A549 (cell line): Measurements from ENCODE around the gene FHIT. TPM values are rescaled to one million over a fixed set of nuclear protein-coding genes. Genes with fewer than 3 reads are reported as not detected.

Experiments used
- ATAC-seq, 2 experiments: fragments of 200-7000 bp in 1 of 2; fragments of >200 bp in 1 of 2; cut with Nextera tagmentation in 1 of 2; cut with Tn5 transposase in 1 of 2; 3 replicates each; pipeline versions ENCODE4 v1.8.0 to v1.9.1; 2018 to 2020; ENCODE audit warnings: mild to moderate bottlenecking in 1 of 2, moderate library complexity in 1 of 2
- CTCF ChIA-PET: fragments of 300-600 bp; sonication (Branson Sonifier 250); formaldehyde crosslinking; extraction: SDS; loops from one replicate; lab custom pipeline; 2021; ENCODE audit warnings: antibody characterized with exemption, inconsistent platforms; lab: Yijun Ruan, JAX
- POLR2A ChIA-PET: fragments of 350-600 bp; formaldehyde crosslinking; extraction: SDS; loops from one replicate; lab custom pipeline; 2021; ENCODE audit warnings: antibody characterized with exemption, inconsistent platforms; lab: Yijun Ruan, JAX
- DNase-seq, 2 experiments: peaks; one replicate each; pipeline versions ENCODE4 v3.0.0 to v3.0.0-alpha.2; 2011 to 2016; ENCODE audit warnings: low read depth in 1 of 2, low spot score in 1 of 2
- FAIRE-seq: peaks from 2 replicates; lab custom pipeline; 2011; peaks lifted over from hg19 to GRCh38; lab: Jason Lieb, UNC
- H3K27ac ChIP-seq, 2 experiments: fragments of >200 bp; sonication (Bioruptor Twin); formaldehyde crosslinking; 3 replicates each; pipeline ENCODE4 v1.5.1; 2016 to 2017
- H3K4me1 ChIP-seq: fragments of >200 bp; sonication (Bioruptor Twin); formaldehyde crosslinking; 3 replicates; pipeline ENCODE4 v1.6.1; 2016
- H3K4me2 ChIP-seq: fragments of >200 bp; sonication (Bioruptor Twin); formaldehyde crosslinking; 3 replicates; pipeline ENCODE4 v1.6.1; 2016
- H3K4me3 ChIP-seq: fragments of >200 bp; sonication (Bioruptor Twin); formaldehyde crosslinking; 3 replicates; pipeline ENCODE4 v1.5.1; 2016
- H3K9me3 ChIP-seq: fragments of >200 bp; sonication (Bioruptor Twin); formaldehyde crosslinking; 3 replicates; pipeline ENCODE4 v1.6.1; 2016
- BHLHE40 ChIP-seq: IDR thresholded peaks from 2 replicates; pipeline ENCODE4 v1.6.1; 2012; ENCODE audit warnings: low read depth, low read length, inconsistent platforms
- CBX2 ChIP-seq: fragments of 200-600 bp; sonication (generic); IDR thresholded peaks from 2 replicates; pipeline ENCODE4 v1.6.1; 2016; ENCODE audit warnings: low read depth, mild to moderate bottlenecking, borderline replicate concordance
- CBX8 ChIP-seq: fragments of 200-600 bp; sonication (generic); IDR thresholded peaks from 2 replicates; pipeline ENCODE4 v1.6.1; 2016
- CEBPB ChIP-seq, 2 experiments: fragments of >200 bp in 1 of 2; sonication (Bioruptor Twin) in 1 of 2; formaldehyde crosslinking in 1 of 2; IDR thresholded peaks; 2 replicates each; pipeline ENCODE4 v1.6.1; 2012 to 2016
- EHF ChIP-seq: fragments of 250-450 bp; sonication (Bioruptor Pico); IDR thresholded peaks from 2 replicates; pipeline ENCODE4 v1.5.0; 2020; ENCODE audit warnings: mild to moderate bottlenecking
- EP300 ChIP-seq, 2 experiments: fragments of >200 bp; sonication (Bioruptor Twin); formaldehyde crosslinking; IDR thresholded peaks; 2 replicates in 1 of 2; 3 replicates in 1 of 2; pipeline ENCODE4 v1.6.1; 2016 to 2017
- FOSL2 ChIP-seq, 2 experiments: fragments of 450-650 bp in 1 of 2; fragments of >200 bp in 1 of 2; sonication (Bioruptor Twin) in 1 of 2; formaldehyde crosslinking; IDR thresholded peaks; 2 replicates each; pipeline versions ENCODE4 v1.5.0 to v1.6.1; 2016 to 2020; ENCODE audit warnings: mild to moderate bottlenecking in 1 of 2, moderate library complexity in 1 of 2
- GATA3 ChIP-seq: IDR thresholded peaks from 2 replicates; pipeline ENCODE4 v1.6.1; 2012; ENCODE audit warnings: borderline replicate concordance
- HEYL ChIP-seq: fragments of 250-450 bp; sonication (Bioruptor Pico); IDR thresholded peaks from 2 replicates; pipeline ENCODE4 v1.8.0; 2021; ENCODE audit warnings: mild to moderate bottlenecking, moderate library complexity
- HOXB13 ChIP-seq: fragments of 250-450 bp; sonication (Bioruptor Pico); IDR thresholded peaks from 2 replicates; pipeline ENCODE4 v1.5.0; 2020; ENCODE audit warnings: low read depth, mild to moderate bottlenecking, moderate library complexity
- JUN ChIP-seq, 2 experiments: fragments of >200 bp; sonication (Bioruptor Twin); formaldehyde crosslinking; IDR thresholded peaks; 2 replicates in 1 of 2; 3 replicates in 1 of 2; pipeline ENCODE4 v1.6.1; 2016 to 2017
- JUNB ChIP-seq: fragments of >200 bp; sonication (Bioruptor Twin); formaldehyde crosslinking; IDR thresholded peaks from 2 replicates; pipeline ENCODE4 v1.6.1; 2016
- KDM1A ChIP-seq: fragments of 200-600 bp; sonication (generic); IDR thresholded peaks from 2 replicates; pipeline ENCODE4 v1.6.1; 2016; ENCODE audit warnings: low read depth, mild to moderate bottlenecking
- NFE2L2 ChIP-seq: fragments of 150-350 bp; conservative IDR thresholded peaks from 2 replicates; pipeline ENCODE4 v1.6.1; 2014; ENCODE audit warnings: low read length
- NPAS2 ChIP-seq: fragments of 250-450 bp; sonication (Bioruptor Pico); IDR thresholded peaks from 2 replicates; pipeline ENCODE4 v1.8.0; 2022; ENCODE audit warnings: mild to moderate bottlenecking, moderate library complexity, borderline replicate concordance
- PBX3 ChIP-seq: IDR thresholded peaks from 2 replicates; pipeline ENCODE4 v1.6.1; 2012
- RNF2 ChIP-seq: fragments of 200-600 bp; sonication (generic); IDR thresholded peaks from 2 replicates; pipeline ENCODE4 v1.6.1; 2016; ENCODE audit warnings: low read depth, mild to moderate bottlenecking, antibody characterized with exemption, moderate library complexity, borderline replicate concordance
- SMC3 ChIP-seq: fragments of >200 bp; sonication (Bioruptor Twin); formaldehyde crosslinking; IDR thresholded peaks from 3 replicates; pipeline ENCODE4 v1.6.1; 2018; ENCODE audit warnings: inconsistent platforms
- SREBF2 ChIP-seq: fragments of 450-650 bp; IDR thresholded peaks from 2 replicates; pipeline ENCODE4 v1.6.1; 2014; ENCODE audit warnings: mild to moderate bottlenecking, moderate library complexity
- ZSCAN20 ChIP-seq: fragments of 250-450 bp; sonication (Bioruptor Pico); IDR thresholded peaks from 2 replicates; pipeline ENCODE4 v1.8.0; 2022; ENCODE audit warnings: mild to moderate bottlenecking, moderate library complexity
- WGBS: methylation state at CpG from one replicate; pipeline ENCODE4 v1.1.6; 2017; ENCODE audit errors: missing lambda C conversion rate; 5-methylcytosine and 5-hydroxymethylcytosine counted together
- polyA plus RNA-seq, 4 experiments: library from polyadenylated mRNA; depleted of rRNA in 3 of 4; stranded (reverse); fragments of >200 nt; fragmentation: RNase III in 1 of 4; extraction: RNeasy Plus Mini Kit Qiagen cat#74134 plus additional on column Dnase treatment in 1 of 4; gene quantifications; 2 replicates in 3 of 4; 3 replicates in 1 of 4; pipeline ENCODE4 v1.2.3, GENCODE V29; 2011 to 2017
- TF ChIP-seq, protein P1 (sequence below): fragments of 250-450 bp; sonication (Bioruptor Pico); IDR thresholded peaks from 2 replicates; pipeline ENCODE4 v1.5.0; 2021; ENCODE audit warnings: mild to moderate bottlenecking, moderate library complexity, borderline replicate concordance
- TF ChIP-seq, protein P2 (sequence below): fragments of 200-600 bp; sonication (generic); IDR thresholded peaks from 2 replicates; pipeline ENCODE4 v1.6.1; 2016; ENCODE audit warnings: antibody characterized with exemption, mild to moderate bottlenecking, moderate library complexity
- TF ChIP-seq, protein P3 (sequence below): fragments of 250-450 bp; sonication (Bioruptor Pico); IDR thresholded peaks from 2 replicates; pipeline ENCODE4 v1.5.0; 2020; ENCODE audit warnings: low read depth, mild to moderate bottlenecking, moderate library complexity

Gene FHIT
- polyA plus RNA-seq, 2 of the 4 experiments (the other 2 are of a cell fraction) = 0.76 to 0.92 TPM

DNA sequence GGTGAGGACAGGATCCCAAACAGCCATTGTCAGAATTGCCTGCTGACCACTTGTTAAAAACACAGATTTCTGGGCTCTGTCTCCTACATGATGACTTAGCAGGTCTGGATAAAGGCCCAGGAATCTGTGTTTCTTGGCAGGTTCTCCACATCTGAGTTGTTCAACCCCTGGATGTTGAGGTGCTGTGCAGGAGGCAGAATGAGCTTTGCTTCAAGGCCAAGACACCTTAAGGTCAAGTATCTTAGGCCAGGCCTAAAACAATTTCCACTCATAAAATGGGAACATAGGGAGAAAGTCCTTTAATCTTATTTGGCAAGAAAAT lies 1522.7 kb downstream of the FHIT start:
- H3K27ac ChIP-seq = no peak overlapping the region
- H3K4me2 ChIP-seq = no peak overlapping the region
- CTCF ChIA-PET = interaction anchor here (1.1 kb wide), 1 partner anchor 10 kb away, joined by 3 read pairs; no protein-coding TSS in a partner anchor
- ATAC-seq = no peak
- H3K4me1 ChIP-seq = no peaks in the 10 kb centered on the region
- H3K9me3 ChIP-seq = no peaks in the 10 kb centered on the region
- no peak for FAIRE-seq
- POLR2A ChIA-PET = no interaction called here
- no peak overlapping the region for H3K4me3 ChIP-seq
- no peak for TF ChIP-seq EHF (CRISPR knock-in tag)
- no peak for DNase-seq

- FAIRE-seq (no peak), DNase-seq (no peak), ATAC-seq (no peak)
- Histone ChIP-seq H3K27ac (no peak overlapping the region), H3K9me3 (no peaks in the 10 kb centered on the region), H3K4me3 (no peak overlapping the region), H3K4me1 (no peaks in the 10 kb centered on the region), H3K4me2 (no peak overlapping the region)
- TF ChIP-seq JUNB = no peak
- POLR2A ChIA-PET = no interaction called here
- CTCF ChIA-PET = no interaction called here
- 72% methylated on average over 4 of the region's 4 CpGs for WGBS
These were observed 1523.2 kb downstream of the FHIT start for GRCh38 chr3:59727902-59728586.

DNA sequence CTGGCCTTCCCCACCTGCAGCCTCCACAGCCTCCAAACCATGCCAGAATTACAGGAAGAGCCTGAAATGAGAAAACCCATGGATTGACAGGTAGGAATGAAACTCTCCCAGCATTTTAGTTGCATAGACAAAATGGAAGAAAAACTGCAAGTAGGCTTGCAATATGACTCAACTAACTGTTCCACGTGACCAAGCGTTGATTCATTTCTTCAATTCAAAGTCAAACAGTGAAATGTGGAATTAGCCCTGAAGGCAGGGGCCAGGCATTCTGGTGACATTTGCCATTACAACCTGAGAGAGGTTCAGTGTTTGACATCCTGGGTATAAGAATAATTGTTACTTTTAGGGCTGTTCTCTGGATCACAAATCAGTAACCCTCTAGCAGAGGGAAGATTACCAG lies 1525.0 kb downstream of the FHIT start:
- no peak for ATAC-seq
- H3K4me1 ChIP-seq = no peaks in the 10 kb centered on the region
- no peak overlapping the region for H3K4me3 ChIP-seq
- DNase-seq = no peak
- ChIA-PET CTCF (no interaction called here), POLR2A (no interaction called here)
- TF ChIP-seq KDM1A (no peak), EP300 (IDR thresholded peaks at IDR 0.05) (no peak), GATA3 (no peak), ZSCAN20 (no peak), CBX2 (no peak), BHLHE40 (no peak), JUN (IDR thresholded peaks at IDR 0.05) (no peak), RNF2 (no peak), HOXB13 (CRISPR knock-in tag) (no peak), CBX8 (no peak), NFE2L2 (no peak), SMC3 (no peak), HEYL (CRISPR knock-in tag) (no peak)
- TF ChIP-seq, protein P1, sequence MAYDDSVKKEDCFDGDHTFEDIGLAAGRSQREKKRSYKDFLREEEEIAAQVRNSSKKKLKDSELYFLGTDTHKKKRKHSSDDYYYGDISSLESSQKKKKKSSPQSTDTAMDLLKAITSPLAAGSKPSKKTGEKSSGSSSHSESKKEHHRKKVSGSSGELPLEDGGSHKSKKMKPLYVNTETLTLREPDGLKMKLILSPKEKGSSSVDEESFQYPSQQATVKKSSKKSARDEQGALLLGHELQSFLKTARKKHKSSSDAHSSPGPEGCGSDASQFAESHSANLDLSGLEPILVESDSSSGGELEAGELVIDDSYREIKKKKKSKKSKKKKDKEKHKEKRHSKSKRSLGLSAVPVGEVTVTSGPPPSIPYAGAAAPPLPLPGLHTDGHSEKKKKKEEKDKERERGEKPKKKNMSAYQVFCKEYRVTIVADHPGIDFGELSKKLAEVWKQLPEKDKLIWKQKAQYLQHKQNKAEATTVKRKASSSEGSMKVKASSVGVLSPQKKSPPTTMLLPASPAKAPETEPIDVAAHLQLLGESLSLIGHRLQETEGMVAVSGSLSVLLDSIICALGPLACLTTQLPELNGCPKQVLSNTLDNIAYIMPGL (CRISPR knock-in tag) = no peak
- no peak overlapping the region for H3K27ac ChIP-seq
- WGBS = 41% methylated on average over 2 of the region's 2 CpGs
- H3K4me2 ChIP-seq = no peak overlapping the region
- no peak for FAIRE-seq
- H3K9me3 ChIP-seq = no peaks in the 10 kb centered on the region

GRCh38 chr3:59717679-59718205 lies 1533.5 kb downstream of the FHIT start:
- CTCF ChIA-PET = interaction anchor here (1.2 kb wide), 1 partner anchor 11 kb away, joined by 3 read pairs; no protein-coding TSS in a partner anchor
- FAIRE-seq = no peak
- H3K27ac ChIP-seq = no peak overlapping the region
- no peak for TF ChIP-seq HOXB13 (CRISPR knock-in tag)
- no peak for TF ChIP-seq CEBPB (IDR thresholded peaks at IDR 0.05)
- TF ChIP-seq KDM1A = no peak
- no peak for TF ChIP-seq JUNB
- no peak for TF ChIP-seq PBX3
- TF ChIP-seq NPAS2 (CRISPR knock-in tag) = no peak
- no peak for TF ChIP-seq JUN (IDR thresholded peaks at IDR 0.05)
- TF ChIP-seq FOSL2 (IDR thresholded peaks at IDR 0.05) = no peak
- TF ChIP-seq FOSL2 (CRISPR knock-in tag; IDR thresholded peaks at IDR 0.05) = no peak
- TF ChIP-seq, protein P2, sequence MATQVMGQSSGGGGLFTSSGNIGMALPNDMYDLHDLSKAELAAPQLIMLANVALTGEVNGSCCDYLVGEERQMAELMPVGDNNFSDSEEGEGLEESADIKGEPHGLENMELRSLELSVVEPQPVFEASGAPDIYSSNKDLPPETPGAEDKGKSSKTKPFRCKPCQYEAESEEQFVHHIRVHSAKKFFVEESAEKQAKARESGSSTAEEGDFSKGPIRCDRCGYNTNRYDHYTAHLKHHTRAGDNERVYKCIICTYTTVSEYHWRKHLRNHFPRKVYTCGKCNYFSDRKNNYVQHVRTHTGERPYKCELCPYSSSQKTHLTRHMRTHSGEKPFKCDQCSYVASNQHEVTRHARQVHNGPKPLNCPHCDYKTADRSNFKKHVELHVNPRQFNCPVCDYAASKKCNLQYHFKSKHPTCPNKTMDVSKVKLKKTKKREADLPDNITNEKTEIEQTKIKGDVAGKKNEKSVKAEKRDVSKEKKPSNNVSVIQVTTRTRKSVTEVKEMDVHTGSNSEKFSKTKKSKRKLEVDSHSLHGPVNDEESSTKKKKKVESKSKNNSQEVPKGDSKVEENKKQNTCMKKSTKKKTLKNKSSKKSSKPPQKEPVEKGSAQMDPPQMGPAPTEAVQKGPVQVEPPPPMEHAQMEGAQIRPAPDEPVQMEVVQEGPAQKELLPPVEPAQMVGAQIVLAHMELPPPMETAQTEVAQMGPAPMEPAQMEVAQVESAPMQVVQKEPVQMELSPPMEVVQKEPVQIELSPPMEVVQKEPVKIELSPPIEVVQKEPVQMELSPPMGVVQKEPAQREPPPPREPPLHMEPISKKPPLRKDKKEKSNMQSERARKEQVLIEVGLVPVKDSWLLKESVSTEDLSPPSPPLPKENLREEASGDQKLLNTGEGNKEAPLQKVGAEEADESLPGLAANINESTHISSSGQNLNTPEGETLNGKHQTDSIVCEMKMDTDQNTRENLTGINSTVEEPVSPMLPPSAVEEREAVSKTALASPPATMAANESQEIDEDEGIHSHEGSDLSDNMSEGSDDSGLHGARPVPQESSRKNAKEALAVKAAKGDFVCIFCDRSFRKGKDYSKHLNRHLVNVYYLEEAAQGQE = no peak
- TF ChIP-seq, protein P3, sequence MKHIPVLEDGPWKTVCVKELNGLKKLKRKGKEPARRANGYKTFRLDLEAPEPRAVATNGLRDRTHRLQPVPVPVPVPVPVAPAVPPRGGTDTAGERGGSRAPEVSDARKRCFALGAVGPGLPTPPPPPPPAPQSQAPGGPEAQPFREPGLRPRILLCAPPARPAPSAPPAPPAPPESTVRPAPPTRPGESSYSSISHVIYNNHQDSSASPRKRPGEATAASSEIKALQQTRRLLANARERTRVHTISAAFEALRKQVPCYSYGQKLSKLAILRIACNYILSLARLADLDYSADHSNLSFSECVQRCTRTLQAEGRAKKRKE (CRISPR knock-in tag) = no peak
- no peak for TF ChIP-seq GATA3
- no peak for TF ChIP-seq SREBF2

More at GRCh38 chr3:59717679-59718205, 1533.5 kb downstream of the FHIT start:
- no peaks in the 10 kb centered on the region for H3K4me1 ChIP-seq
- no peak overlapping the region for H3K4me3 ChIP-seq
- DNase-seq (no peak), ATAC-seq (no peak)
- H3K4me2 ChIP-seq = no peak overlapping the region
- 58% methylated on average over 1 of the region's 1 CpG for whole genome bisulfite sequencing
- H3K9me3 ChIP-seq = no peaks in the 10 kb centered on the region
- POLR2A ChIA-PET = no interaction called here
